GM12892 (cell line): ENCODE data around the gene PNMA5.

Source experiments
- POLR2A ChIP-seq: IDR thresholded peaks from 2 replicates; pipeline ENCODE4 v1.6.1; 2011; ENCODE audit warnings: low read depth, low read length, control low read depth
- TAF1 ChIP-seq: IDR thresholded peaks from 2 replicates; pipeline ENCODE4 v1.6.1; 2011; ENCODE audit warnings: low read depth, mild to moderate bottlenecking, control low read depth, low read length, borderline replicate concordance

- no peak; the same call in 1 of the 2 replicates for TF ChIP-seq POLR2A
- TF ChIP-seq TAF1, result no peak
These were observed 38.6 kb upstream of the PNMA5 start for GRCh38 chrX:153032397-153033118.
